Heart right ventricle (tissue), 16 donors: Measurements from ENCODE around the gene SH2D3C. TPM values are rescaled to one million over a fixed set of nuclear protein-coding genes. Genes with fewer than 3 reads are reported as not detected.

Experiments used
- ATAC-seq, 8 donors: fragments of 200-7000 bp; cut with Tn5 transposase; one replicate each; pipeline ENCODE4 v1.9.1; 2020; ENCODE audit warnings: mild to moderate bottlenecking in 8 of 8, moderate library complexity in 8 of 8, moderate number of reproducible peaks in 1 of 8
- DNase-seq, 2 donors: peaks; one replicate each; pipeline ENCODE4 v3.0.0-alpha.2; 2020
- H3K27ac ChIP-seq, 10 donors: fragments of 200-600 bp; sonication (generic) in 2 of 10; one replicate each; pipeline versions ENCODE4 v1.5.0 to v1.8.0; 2020 to 2022; ENCODE audit warnings: mild to moderate bottlenecking in 3 of 10
- H3K27me3 ChIP-seq, 7 donors: fragments of 200-600 bp; one replicate each; pipeline ENCODE4 v1.8.0; 2021 to 2022; ENCODE audit warnings: mild to moderate bottlenecking in 2 of 7
- H3K36me3 ChIP-seq, 9 donors: fragments of 200-600 bp; sonication (generic) in 1 of 9; one replicate each; pipeline versions ENCODE4 v1.5.0 to v1.8.0; 2020 to 2022; ENCODE audit warnings: mild to moderate bottlenecking in 2 of 9
- H3K4me1 ChIP-seq, 9 donors: fragments of 200-600 bp; sonication (generic) in 1 of 9; one replicate each; pipeline versions ENCODE4 v1.5.0 to v1.8.0; 2020 to 2022; ENCODE audit warnings: mild to moderate bottlenecking in 4 of 9
- H3K4me3 ChIP-seq, 10 donors: fragments of 200-600 bp; sonication (generic) in 2 of 10; one replicate each; pipeline versions ENCODE4 v1.5.0 to v1.8.0; 2020 to 2022; ENCODE audit warnings: mild to moderate bottlenecking in 7 of 10, moderate library complexity in 2 of 10
- H3K9me3 ChIP-seq, 11 donors: fragments of 200-600 bp in 10 of 11; sonication (generic) in 2 of 11; one replicate each; pipeline versions ENCODE4 v1.5.0 to v1.8.0; 2013 to 2022; ENCODE audit warnings: mild to moderate bottlenecking in 2 of 11, control low read depth in 1 of 11, moderate library complexity in 1 of 11
- WGBS, 2 donors: extraction: QIAGEN DNeasy Blood & Tissue Kit; methylation state at CpG; one replicate each; pipeline ENCODE4 v1.1.7; 2013; ENCODE audit warnings: inconsistent platforms in 1 of 2; 5-methylcytosine and 5-hydroxymethylcytosine counted together
- intact Hi-C, 10 donors: fragments of 100-400 bp; cut with DNase I; formaldehyde crosslinking; loops; one replicate each; pipeline versions ENCODE4 v1.11.1 to v1.14.2; 2022
- polyA plus RNA-seq, 2 donors: library from polyadenylated mRNA; stranded (reverse); fragments of 200-250 nt; gene quantifications; one replicate each; pipeline ENCODE4 v1.2.3, GENCODE V29; 2013
- total RNA-seq, 10 donors: library from RNA; stranded (reverse); fragmentation: NEBNext Ultra II Directional in 3 of 10; extraction: Animal tissue kit (Norgen Biotek cat#: 25700) in 3 of 10; gene quantifications; one replicate each; pipeline versions ENCODE4 v1.2.1 to v1.2.4, GENCODE V29; 2021 to 2023
- TF ChIP-seq, protein P1 (sequence below), 9 donors: fragments of 200-600 bp; sonication (generic) in 2 of 9; IDR thresholded peaks; one replicate each; pipeline versions ENCODE4 v1.5.0 to v1.8.0; 2021 to 2022; ENCODE audit warnings: antibody characterized with exemption in 9 of 9, mild to moderate bottlenecking in 5 of 9, moderate library complexity in 1 of 9
- donor health status: Arrhythmogenic right ventricular cardiomyopathy.
- donor health status: ischemic (EF 13 %, LVEDD 7.1; RV severe dilation, severe dysfunction).
- donor health status: healthy with polysubstance abuse.
- donor health status: DM: no; HTN: yes; CAD: no.
- donor health status: DM: no; HTN: no; CAD: no.
- donor health status: ischemic (EF 25% LVEDD 6.9; RV normal size, moderate dysfunction).
- donor health status: ischemic (EF 25% LVEDD 5.7; RV mildly dilated, moderate dysfunction).
- donor health status: healthy.
- donor health status: DM: yes; HTN: yes; CAD: no.
- donor health status: Ischemic cardiomyopathy.
- donor health status: ischemic (EF 35%, LVEDD 5.7; RV mildly dilated, moderate dysfunction).
- donor health status: nonischemic (EF 11% LVEDD 7.7; RV severe dilation, severe dysfunction).
- donor health status: DM: yes; HTN: yes; CAD: no.
- donor health status: PGD.
- donor health status: ischemic (EF 29% LVEDD 5.4; RV normal size, mild dysfunction).
- donor health status: nonischemic (EF 23%, LVEDD 6.1; RV moderate dilation, normal function).

Gene SH2D3C
- total and polyA plus RNA-seq, 12 donors, result 10.9 to 36.7 (median 18.8) TPM

- WGBS, 2 donors, result 52 to 56% methylated on average over 8 of the region's 8 CpGs
These were observed 14.7 kb upstream of the SH2D3C start for GRCh38 chr9:127793093-127793708.

DNA sequence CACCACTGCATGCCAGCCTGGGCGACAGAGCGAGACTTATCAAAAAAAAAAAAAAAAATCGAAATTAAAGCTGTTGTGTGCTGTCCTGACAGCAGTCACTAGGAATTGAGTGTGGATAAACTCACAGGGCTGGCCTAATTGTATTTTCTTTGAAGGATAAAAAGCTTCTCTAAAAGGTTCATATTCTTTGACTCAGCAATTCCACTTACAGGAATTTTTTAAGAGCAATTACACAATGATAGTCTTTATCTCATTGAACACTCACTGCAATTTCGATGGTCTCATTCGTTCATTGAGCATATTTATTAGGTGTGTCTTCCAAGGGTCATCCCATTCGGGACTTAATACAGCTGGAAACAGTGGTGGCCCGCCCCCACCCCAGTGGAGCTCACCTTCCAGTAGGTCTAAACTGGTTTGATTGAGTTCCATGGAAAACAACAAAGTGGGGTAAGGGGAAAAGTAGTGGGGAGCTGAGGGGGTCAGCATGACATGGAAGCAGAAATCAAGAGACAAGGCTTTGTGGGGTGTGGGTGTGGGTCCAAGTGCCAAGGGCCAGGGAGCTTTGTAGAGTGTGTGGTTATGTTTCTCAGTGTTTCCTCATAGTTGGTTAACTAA, 14.1 kb upstream of the SH2D3C start:
- Histone ChIP-seq H3K4me3 (no peak overlapping the region), H3K27me3 (no peaks in the 10 kb centered on the region), H3K4me1 (peaks cover 19 to 69% (median 46%) of the 10 kb centered on the region in 9 donors), H3K27ac (peak overlapping the region in 3 of 10 donors; percentile 8 to 74 (median 52)), H3K36me3 (peaks cover 0 to 69% (median 35%) of the 10 kb centered on the region in 9 donors), H3K9me3 (no peaks in the 10 kb centered on the region)
- WGBS, 2 donors, result 79 to 83% methylated on average over 7 of the region's 7 CpGs
- ATAC-seq, result no peak
- intact Hi-C loops, result loop anchor here in 1 of 10 donors (5.0 kb wide), 1 partner anchor 120 kb away; no protein-coding TSS in a partner anchor
- TF ChIP-seq, protein P1, sequence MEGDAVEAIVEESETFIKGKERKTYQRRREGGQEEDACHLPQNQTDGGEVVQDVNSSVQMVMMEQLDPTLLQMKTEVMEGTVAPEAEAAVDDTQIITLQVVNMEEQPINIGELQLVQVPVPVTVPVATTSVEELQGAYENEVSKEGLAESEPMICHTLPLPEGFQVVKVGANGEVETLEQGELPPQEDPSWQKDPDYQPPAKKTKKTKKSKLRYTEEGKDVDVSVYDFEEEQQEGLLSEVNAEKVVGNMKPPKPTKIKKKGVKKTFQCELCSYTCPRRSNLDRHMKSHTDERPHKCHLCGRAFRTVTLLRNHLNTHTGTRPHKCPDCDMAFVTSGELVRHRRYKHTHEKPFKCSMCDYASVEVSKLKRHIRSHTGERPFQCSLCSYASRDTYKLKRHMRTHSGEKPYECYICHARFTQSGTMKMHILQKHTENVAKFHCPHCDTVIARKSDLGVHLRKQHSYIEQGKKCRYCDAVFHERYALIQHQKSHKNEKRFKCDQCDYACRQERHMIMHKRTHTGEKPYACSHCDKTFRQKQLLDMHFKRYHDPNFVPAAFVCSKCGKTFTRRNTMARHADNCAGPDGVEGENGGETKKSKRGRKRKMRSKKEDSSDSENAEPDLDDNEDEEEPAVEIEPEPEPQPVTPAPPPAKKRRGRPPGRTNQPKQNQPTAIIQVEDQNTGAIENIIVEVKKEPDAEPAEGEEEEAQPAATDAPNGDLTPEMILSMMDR (IDR thresholded peaks at IDR 0.05), result no peak
- DNase-seq, result no peak

More at GRCh38 chr9:127793093-127793708, 14.7 kb upstream of the SH2D3C start:
- Histone ChIP-seq H3K9me3 (no peaks in the 10 kb centered on the region), H3K27me3 (no peaks in the 10 kb centered on the region), H3K27ac (peak overlapping the region in 6 of 10 donors; percentile 4 to 74 (median 32)), H3K36me3 (peaks cover 0 to 62% (median 28%) of the 10 kb centered on the region in 9 donors), H3K4me3 (no peak overlapping the region), H3K4me1 (peaks cover 19 to 62% (median 39%) of the 10 kb centered on the region in 9 donors)
- DNase-seq, result no peak
- ATAC-seq, result peak in 6 of 8 donors; percentile 1 to 73 (median 38)
- TF ChIP-seq, protein P1 (IDR thresholded peaks at IDR 0.05), result no peak
- intact Hi-C loops, result loop anchor here in 1 of 10 donors (5.0 kb wide), 1 partner anchor 119 kb away; no protein-coding TSS in a partner anchor

DNA sequence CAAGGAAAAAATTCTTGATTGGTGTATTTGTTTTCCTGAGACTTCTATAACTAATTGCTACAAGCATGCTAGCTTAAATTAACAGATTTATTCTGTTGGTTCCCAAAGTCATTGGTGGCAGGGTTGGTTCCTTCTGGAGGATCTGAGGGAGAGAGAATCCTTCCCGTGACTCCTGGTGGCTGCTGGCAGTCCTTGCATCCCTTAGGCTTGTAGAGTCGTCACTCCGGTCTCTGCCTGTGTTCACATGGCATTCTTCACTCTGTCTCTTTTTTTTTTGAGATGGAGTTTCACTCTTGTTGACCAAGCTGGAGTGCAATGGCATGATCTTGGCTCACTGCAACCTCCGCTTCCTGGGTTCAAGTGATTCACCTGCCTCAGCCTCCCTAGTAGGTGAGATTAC, 12.6 kb upstream of the SH2D3C start:
- Histone ChIP-seq H3K27me3 (no peaks in the 10 kb centered on the region), H3K27ac (peak overlapping the region in 5 of 10 donors; percentile 64 to 97 (median 68)), H3K4me1 (peaks cover 10 to 70% (median 48%) of the 10 kb centered on the region in 9 donors), H3K36me3 (peaks cover 0 to 77% (median 38%) of the 10 kb centered on the region in 9 donors), H3K4me3 (no peak overlapping the region), H3K9me3 (no peaks in the 10 kb centered on the region)
- intact Hi-C loops, result loop anchor here in 1 of 10 donors (5.0 kb wide), 1 partner anchor 121 kb away; no protein-coding TSS in a partner anchor
- 86 to 91% methylated on average over 4 of the region's 4 CpGs for WGBS, 2 donors
- DNase-seq (no peak), ATAC-seq (no peak)
- TF ChIP-seq, protein P1 (IDR thresholded peaks at IDR 0.05), result no peak

GRCh38 chr9:127790094-127790855, 11.8 kb upstream of the SH2D3C start:
- 56 to 63% methylated on average over 9 of the region's 9 CpGs for WGBS, 2 donors
- DNase-seq (no peak), ATAC-seq (peak in 2 of 8 donors; percentile 4 to 5)
- Histone ChIP-seq H3K36me3 (peaks cover 0 to 77% (median 38%) of the 10 kb centered on the region in 9 donors), H3K27me3 (no peaks in the 10 kb centered on the region), H3K4me1 (peaks cover 10 to 68% (median 45%) of the 10 kb centered on the region in 9 donors), H3K9me3 (no peaks in the 10 kb centered on the region), H3K27ac (peak overlapping the region in 9 of 10 donors; percentile 19 to 97 (median 64)), H3K4me3 (no peak overlapping the region)
- TF ChIP-seq, protein P1 (IDR thresholded peaks at IDR 0.05), result no peak
- intact Hi-C loops, result loop anchor here in 1 of 10 donors (5.0 kb wide), 1 partner anchor 122 kb away; no protein-coding TSS in a partner anchor
